GM12892 (cell line): ENCODE measurements around the gene ITPR1.

Source experiments
- POLR2A ChIP-seq: IDR thresholded peaks from 2 replicates; pipeline ENCODE4 v1.6.1; 2011; ENCODE audit warnings: low read depth, low read length, control low read depth
- POLR2AphosphoS5 ChIP-seq: IDR thresholded peaks from 2 replicates; pipeline ENCODE4 v1.6.1; 2011; ENCODE audit warnings: low read depth, low read length, control low read depth
- TAF1 ChIP-seq: IDR thresholded peaks from 2 replicates; pipeline ENCODE4 v1.6.1; 2011; ENCODE audit warnings: low read depth, mild to moderate bottlenecking, control low read depth, low read length, borderline replicate concordance

DNA sequence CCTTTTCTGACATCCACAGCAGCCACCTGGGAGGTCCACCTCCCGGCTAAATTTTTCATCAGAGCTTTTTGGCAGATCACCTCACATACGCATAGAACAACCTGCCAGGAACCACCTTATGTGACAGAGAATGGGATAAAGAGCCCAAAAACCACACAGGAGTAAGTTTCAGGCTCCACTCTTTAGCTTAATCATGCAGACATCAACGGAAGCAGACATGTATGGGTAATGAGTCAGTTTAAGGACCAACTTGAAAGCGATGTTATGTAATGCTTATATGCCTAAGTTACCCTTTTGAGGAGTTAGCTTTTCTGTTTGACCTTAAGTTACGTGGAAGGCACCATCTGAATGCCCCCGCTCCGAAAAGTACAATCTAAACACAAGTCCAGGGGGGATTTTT, 302.8 kb downstream of the ITPR1 start:
- no peak for TF ChIP-seq POLR2A
- TF ChIP-seq POLR2AphosphoS5, result no peak
- no peak for TF ChIP-seq TAF1
